IPS-20b (cell line): ENCODE results near the gene HNRNPL.
"Not testable (repeated sequence)": the region's sequence is repeated elsewhere in the genome, so short reads cannot be mapped to it uniquely, and the experiment has no call there.

Experiments
- H3K27ac ChIP-seq: one replicate; pipeline ENCODE4 v1.5.1; 2013; ENCODE audit warnings: low read length
- H3K27me3 ChIP-seq: 2 replicates; pipeline ENCODE4 v1.6.1; 2013; ENCODE audit warnings: mild to moderate bottlenecking, low read length, inconsistent platforms; ENCODE audit not compliant: insufficient read depth
- H3K36me3 ChIP-seq: 2 replicates; pipeline ENCODE4 v1.6.1; 2013; ENCODE audit warnings: low read depth, mild to moderate bottlenecking, inconsistent platforms, low read length, moderate library complexity; ENCODE audit not compliant: insufficient read depth
- H3K4me1 ChIP-seq: 2 replicates; pipeline ENCODE4 v1.6.1; 2013; ENCODE audit warnings: mild to moderate bottlenecking, control low read depth, inconsistent platforms, low read length, moderate library complexity; ENCODE audit not compliant: insufficient read depth
- H3K4me3 ChIP-seq: 2 replicates; pipeline ENCODE4 v1.5.1; 2013; ENCODE audit warnings: mild to moderate bottlenecking, low read length, inconsistent platforms
- H3K9ac ChIP-seq: 2 replicates; pipeline ENCODE4 v1.6.1; 2013; ENCODE audit warnings: low read depth, mild to moderate bottlenecking, inconsistent platforms, low read length, moderate library complexity
- H3K9me3 ChIP-seq: 2 replicates; pipeline ENCODE4 v1.6.1; 2013; ENCODE audit warnings: mild to moderate bottlenecking, low read depth, low read length, inconsistent platforms; ENCODE audit not compliant: insufficient read depth

Gene HNRNPL

DNA sequence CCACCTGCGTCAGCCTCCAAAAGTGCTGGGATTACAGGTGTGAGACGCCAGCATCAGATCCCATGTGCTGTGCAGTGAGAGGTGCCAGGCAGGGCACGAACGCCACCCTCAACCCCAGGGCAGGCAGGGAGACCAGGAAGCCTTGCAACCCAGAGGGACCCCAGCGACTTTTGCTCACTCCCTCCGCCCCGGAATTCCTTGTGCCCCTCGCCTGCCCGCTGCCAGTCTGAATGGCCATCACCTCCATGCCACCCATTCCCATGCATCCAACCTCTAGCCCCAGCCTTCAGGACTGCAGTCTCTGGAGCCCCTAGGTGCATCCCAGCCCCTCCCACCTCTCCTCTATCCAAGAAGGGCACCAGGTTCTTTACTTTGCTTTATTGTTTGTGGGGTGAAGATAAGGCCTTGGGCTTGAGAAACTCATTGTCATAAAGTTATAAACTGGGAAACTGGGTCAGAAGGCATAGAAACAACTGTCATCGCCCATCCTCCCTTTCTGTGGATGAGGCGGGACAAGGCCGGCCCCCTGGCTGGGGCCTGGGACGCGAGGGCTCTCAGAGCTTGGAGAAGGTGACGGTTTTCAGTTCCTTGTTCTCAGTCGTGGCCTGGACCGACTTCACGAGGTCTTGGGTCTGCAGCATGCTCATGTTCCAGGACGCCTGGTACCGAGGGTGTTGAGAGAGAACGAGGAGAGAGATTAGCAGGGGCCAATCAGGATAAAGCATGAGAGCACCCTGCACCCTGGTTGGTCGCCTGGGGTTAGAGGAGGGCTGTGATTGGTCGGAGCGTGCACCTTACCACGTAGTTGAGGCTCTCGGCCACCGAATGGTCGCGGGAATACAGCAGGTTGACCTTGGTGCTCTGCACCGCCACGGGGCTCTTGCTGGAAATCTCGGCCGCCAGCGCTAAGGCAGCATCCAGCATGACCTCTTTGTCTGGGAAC is 34.5 kb downstream of the HNRNPL start:
- H3K27ac ChIP-seq: no peak overlapping the region
- no peak overlapping the region for H3K4me3 ChIP-seq
- no peak overlapping the region for H3K9ac ChIP-seq
- no peaks in the 10 kb centered on the region for H3K4me1 ChIP-seq
- H3K36me3 ChIP-seq: peaks cover 25% of the 10 kb centered on the region
- no peaks in the 10 kb centered on the region for H3K9me3 ChIP-seq
- H3K27me3 ChIP-seq: no peaks in the 10 kb centered on the region

DNA sequence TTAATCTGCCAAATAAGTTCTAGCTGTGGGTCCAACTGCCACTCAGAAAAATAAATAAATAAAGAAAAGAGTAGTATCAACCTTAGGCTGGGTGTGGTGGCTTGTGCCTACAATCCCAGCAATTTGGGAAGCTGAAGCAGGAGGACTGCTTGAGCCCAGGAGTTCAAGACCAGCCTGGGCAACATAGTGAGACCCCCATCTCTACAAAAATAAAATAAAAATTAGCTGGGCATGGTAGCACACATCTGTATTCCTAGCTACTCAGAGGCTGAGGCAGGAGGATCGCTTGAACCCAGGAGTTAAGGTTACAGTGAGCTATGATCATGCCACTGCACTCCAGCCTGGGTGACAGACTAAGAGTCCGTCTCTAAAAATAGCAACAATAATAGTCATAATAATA is 35.9 kb downstream of the HNRNPL start:
- peaks cover 25% of the 10 kb centered on the region for H3K36me3 ChIP-seq
- H3K4me3 ChIP-seq, H3K27ac ChIP-seq, H3K9me3 ChIP-seq, H3K4me1 ChIP-seq, H3K9ac ChIP-seq, H3K27me3 ChIP-seq: not testable (repeated sequence)

GRCh38 chr19:38813323-38813722 is 36.5 kb downstream of the HNRNPL start:
- Histone ChIP-seq H3K36me3 (peaks cover 25% of the 10 kb centered on the region), H3K4me1 (no peaks in the 10 kb centered on the region), H3K4me3 (no peak overlapping the region), H3K27ac (no peak overlapping the region), H3K27me3 (no peaks in the 10 kb centered on the region), H3K9ac (no peak overlapping the region), H3K9me3 (no peaks in the 10 kb centered on the region)

DNA sequence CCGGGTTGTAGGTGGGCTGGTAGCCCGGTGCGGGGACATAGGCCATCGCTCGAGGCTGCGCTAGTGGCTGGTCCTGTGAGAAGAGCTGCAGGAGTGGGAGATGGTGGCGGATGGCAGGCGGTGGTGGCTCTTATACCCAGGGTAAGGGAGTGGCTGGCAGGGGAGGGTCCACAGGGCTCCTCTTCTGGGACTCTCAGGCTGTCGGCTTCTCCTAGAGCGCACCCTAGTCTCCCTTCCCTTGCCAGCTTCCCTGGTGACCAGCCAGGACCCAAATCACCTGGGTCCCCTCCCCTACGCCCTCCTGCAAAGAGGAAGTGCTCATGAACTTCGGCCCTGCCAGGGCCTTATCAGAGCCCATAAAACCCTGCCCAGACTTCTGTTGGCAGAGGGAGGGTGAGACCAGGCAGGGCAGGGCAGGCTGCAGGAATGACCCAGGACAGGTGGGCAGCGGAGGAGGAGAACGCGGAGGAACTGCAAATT is 36.9 kb downstream of the HNRNPL start, which contains the start of gene LGALS4:
Gene LGALS4, minus strand, starts transcription at position 105 of the 480 bp plus-strand sequence. Its CDS starts 59 bp downstream, at position 46.
- Histone ChIP-seq H3K9me3 (no peaks in the 10 kb centered on the region), H3K36me3 (peaks cover 25% of the 10 kb centered on the region), H3K27me3 (no peaks in the 10 kb centered on the region), H3K27ac (no peak within 1 kb of the TSS), H3K9ac (no peak within 1 kb of the TSS), H3K4me3 (no peak within 1 kb of the TSS), H3K4me1 (no peaks in the 10 kb centered on the region)

- no peak overlapping the region for H3K27ac ChIP-seq
- no peak overlapping the region for H3K9ac ChIP-seq
- peaks cover 20% of the 10 kb centered on the region for H3K36me3 ChIP-seq
- H3K4me1 ChIP-seq: no peaks in the 10 kb centered on the region
- H3K27me3 ChIP-seq: no peaks in the 10 kb centered on the region
- no peaks in the 10 kb centered on the region for H3K9me3 ChIP-seq
- no peak overlapping the region for H3K4me3 ChIP-seq
Observed at GRCh38 chr19:38812009-38812840, 37.6 kb downstream of the HNRNPL start.

DNA sequence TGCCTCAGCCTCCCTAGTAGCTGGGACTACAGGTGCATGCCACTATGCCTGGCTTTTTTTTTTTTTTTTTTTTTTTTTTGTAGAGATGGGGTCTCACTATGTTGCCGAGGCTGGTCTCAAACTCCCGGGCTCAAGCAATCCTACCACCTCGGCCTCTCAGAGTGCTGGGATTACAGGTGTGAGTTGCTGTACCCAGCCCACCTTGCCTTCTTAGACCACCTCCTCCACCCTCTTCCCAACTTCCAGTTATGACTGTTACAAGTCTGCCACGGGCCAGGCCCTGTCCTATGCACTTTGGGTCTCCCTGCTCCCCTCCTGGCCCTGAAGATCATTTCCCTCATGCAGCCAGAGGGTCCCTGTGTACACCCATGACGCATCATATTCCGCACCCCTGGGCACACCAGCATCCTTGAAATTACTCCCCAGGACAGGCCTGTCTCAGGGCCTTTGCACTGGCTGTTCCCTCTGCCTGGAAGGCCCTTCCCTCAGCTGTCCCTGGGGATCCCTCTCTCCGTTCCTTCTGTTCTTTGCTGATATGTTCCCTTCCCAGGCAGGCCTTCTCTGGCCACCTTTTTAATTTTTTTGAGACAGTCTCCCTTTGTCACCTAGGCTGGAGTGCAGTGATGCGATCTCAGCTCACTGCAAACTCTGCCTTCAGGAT is 40.1 kb downstream of the HNRNPL start:
- no peak overlapping the region for H3K9ac ChIP-seq
- H3K27me3 ChIP-seq: no peaks in the 10 kb centered on the region
- H3K9me3 ChIP-seq: no peaks in the 10 kb centered on the region
- no peaks in the 10 kb centered on the region for H3K36me3 ChIP-seq
- H3K4me1 ChIP-seq: no peaks in the 10 kb centered on the region
- no peak overlapping the region for H3K27ac ChIP-seq
- no peak overlapping the region for H3K4me3 ChIP-seq

- no peak overlapping the region for H3K9ac ChIP-seq
- H3K27ac ChIP-seq: no peak overlapping the region
- no peak overlapping the region for H3K4me3 ChIP-seq
- no peaks in the 10 kb centered on the region for H3K27me3 ChIP-seq
- no peaks in the 10 kb centered on the region for H3K36me3 ChIP-seq
- H3K4me1 ChIP-seq: no peaks in the 10 kb centered on the region
- H3K9me3 ChIP-seq: no peaks in the 10 kb centered on the region
Observed at GRCh38 chr19:38808741-38809140, 41.0 kb downstream of the HNRNPL start.

GRCh38 chr19:38807374-38808098 is 42.2 kb downstream of the HNRNPL start:
- not testable (repeated sequence) for H3K4me3 ChIP-seq, H3K4me1 ChIP-seq, H3K9me3 ChIP-seq, H3K27me3 ChIP-seq, H3K36me3 ChIP-seq, H3K27ac ChIP-seq, H3K9ac ChIP-seq

DNA sequence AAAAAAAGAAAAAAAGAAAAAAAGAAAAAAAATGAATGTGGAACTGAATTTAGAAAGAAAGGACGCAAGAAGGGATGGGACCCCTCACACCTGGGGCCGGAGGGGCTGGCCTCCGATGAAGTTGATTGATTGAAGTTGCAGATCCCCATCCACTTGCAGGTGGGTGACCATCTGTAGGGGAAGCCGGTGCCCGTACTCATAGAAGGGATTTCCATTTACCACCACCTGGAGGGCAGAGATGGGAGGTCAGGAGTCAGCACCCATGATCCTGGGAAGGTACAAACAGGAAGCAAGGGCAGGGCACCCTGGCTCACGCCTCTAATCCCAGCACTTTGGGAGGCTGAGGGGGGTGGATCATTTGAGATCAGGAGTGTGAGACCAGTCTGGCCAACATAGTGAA is 43.4 kb downstream of the HNRNPL start:
- no peak overlapping the region for H3K9ac ChIP-seq
- H3K4me3 ChIP-seq: no peak overlapping the region
- no peak overlapping the region for H3K27ac ChIP-seq
- H3K27me3 ChIP-seq: no peaks in the 10 kb centered on the region
- H3K4me1 ChIP-seq: no peaks in the 10 kb centered on the region
- H3K9me3 ChIP-seq: no peaks in the 10 kb centered on the region
- H3K36me3 ChIP-seq: no peaks in the 10 kb centered on the region

DNA sequence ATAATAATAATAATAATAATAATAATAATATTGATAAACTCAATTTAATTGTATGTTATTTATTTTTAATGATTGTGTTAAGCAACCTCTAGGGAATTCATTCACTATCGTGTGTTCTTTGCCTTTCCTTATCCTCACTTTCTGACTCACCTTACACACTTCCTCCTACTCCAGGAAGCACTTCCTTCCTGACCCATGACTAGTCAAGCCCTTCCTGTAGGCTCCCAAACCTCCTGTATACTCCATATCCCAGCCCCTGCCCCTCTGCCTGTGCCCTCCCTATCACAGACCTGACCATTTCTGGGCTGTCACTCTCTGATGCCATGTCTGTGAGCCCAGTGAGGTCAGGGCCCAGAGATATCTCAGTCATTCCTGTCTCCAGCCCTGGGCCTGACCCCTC is 44.6 kb downstream of the HNRNPL start:
- Histone ChIP-seq H3K4me3 (no peak overlapping the region), H3K9ac (no peak overlapping the region; the same call in 1 of the 2 replicates), H3K27me3 (no peaks in the 10 kb centered on the region), H3K9me3 (no peaks in the 10 kb centered on the region), H3K4me1 (no peaks in the 10 kb centered on the region), H3K27ac (no peak overlapping the region), H3K36me3 (no peaks in the 10 kb centered on the region)

GRCh38 chr19:38803543-38803942 is 46.2 kb downstream of the HNRNPL start:
- no peak overlapping the region for H3K27ac ChIP-seq
- H3K4me1 ChIP-seq: no peaks in the 10 kb centered on the region
- no peaks in the 10 kb centered on the region for H3K9me3 ChIP-seq
- no peaks in the 10 kb centered on the region for H3K36me3 ChIP-seq
- H3K27me3 ChIP-seq: no peaks in the 10 kb centered on the region
- H3K9ac ChIP-seq: no peak overlapping the region
- H3K4me3 ChIP-seq: no peak overlapping the region
